HG03457 (cell line): Measurements from ENCODE around the gene ATP1A4.
"Not testable (repeated sequence)": the region's sequence is repeated elsewhere in the genome, so short reads cannot be mapped to it uniquely, and the experiment has no call there.

Experiments
- ATAC-seq: cut with Tn5 transposase; IDR thresholded peaks from one replicate; pipeline ENCODE4 v1.9.1; 2021; ENCODE audit warnings: moderate number of reproducible peaks; ENCODE audit not compliant: unreplicated experiment

Gene ATP1A4

DNA sequence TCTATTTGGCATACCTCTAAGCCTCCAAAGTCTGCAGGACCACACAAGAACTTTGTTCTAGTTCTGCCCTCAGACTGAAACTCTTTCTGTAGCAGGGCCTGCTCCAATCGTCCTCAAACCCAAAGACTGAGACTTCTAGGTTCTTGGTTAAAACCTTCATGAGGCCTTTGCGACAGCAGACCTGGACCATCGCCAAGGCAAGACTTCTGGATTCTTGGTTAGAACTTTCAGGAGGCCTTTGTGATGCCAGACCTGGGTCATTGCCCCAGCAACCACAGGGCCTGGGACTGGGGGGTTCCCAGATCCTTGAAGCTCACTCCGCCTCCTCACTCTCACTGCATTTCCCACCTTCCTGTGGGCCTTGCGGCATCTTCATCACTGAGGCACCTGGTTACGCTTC lies at the start of gene ATP1A4:
Gene ATP1A4, plus strand, starts transcription at position 301 of the 400 bp plus-strand sequence. CDS start 438 bp downstream, outside the sequence.
- no peak for ATAC-seq

DNA sequence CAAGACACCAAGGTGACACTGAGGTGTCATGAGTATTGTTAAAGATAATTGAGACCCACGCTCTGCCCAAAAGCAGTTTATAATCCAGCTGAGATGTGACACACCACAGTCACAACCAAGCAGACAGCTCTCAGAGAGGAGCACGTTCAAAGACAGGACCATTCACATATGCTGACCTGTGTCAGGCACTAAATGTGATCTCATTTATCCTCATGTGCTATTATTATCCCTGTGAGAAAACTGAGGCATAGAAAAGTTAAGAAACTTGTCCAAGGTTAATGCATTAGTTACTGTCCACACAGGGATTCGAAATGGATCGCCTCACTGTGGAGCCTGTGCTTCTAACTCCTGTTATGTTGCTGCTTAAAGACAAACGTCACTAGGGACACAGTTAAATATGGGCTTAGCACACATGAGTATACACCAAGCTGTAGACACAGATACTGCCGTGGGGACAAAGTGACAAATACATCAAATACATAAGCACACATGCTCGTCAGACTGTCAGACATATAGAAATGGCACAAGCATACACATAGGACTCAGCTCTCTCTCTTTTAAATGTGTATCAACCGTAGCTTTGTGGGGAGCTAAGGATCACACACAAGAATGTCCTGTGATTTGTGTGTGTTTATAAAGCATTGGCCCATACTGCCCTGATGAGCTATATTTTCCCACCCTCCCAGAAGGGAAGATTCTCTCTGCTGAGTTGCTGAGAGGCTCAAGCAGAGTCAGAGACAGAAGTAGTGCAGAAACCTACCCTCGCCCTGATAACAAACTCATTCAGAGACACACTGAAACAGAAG lies 49.5 kb upstream of the ATP1A4 start:
- no peak for ATAC-seq

DNA sequence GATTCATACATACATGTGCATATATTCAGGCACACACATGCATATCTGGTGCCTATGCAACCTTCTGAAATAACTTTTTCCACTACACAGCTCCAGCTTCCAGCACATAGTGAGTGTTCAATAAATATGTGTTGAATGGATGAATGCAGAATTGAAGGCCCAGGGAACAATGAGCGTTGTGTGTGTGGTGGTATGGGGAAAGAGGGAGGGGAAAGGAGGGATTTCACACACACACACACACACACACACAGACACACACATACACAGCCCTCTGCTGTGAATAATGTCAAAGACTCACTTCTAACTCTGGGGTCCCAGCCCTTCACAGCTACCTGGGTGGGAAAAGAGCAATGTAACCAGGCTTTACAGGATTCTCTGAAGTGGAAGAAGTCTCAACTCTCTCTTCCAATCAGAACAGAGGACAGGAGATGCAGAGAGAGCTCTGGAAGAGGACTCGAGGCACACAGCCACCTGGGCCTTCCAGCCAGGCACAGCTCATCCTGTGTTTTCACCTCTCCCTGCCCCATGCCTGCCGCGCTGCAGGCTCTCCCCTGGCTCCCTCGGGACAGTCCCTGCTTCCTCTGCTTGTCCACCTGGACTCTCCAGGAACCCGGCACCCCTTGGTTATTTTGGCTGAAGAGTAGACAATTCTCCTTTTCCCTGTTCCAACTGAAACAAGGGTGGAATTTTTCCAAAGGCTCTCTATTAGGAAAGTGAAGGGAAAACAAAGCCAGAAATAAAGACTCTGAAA lies 47.6 kb upstream of the ATP1A4 start:
- no peak for ATAC-seq

DNA sequence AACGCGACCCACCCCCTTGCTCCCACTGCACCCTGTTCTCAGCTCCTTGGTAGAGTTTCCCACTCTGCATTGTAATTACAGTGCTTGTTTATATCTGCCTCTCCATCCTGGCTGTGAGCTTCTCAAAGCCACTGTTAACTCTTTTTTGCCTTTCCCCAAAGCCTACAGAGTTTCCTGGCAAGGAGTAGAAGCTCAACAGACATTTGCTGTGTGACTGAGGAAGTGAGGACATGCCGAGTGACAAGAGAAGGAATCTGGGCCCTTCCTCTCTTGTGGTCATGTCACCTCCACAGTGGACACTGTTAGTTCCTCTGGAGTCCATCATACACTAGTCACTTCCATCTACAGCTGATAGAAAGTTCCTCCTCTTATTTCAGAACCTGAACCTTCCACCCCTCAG lies 46.9 kb upstream of the ATP1A4 start:
- no peak for ATAC-seq

DNA sequence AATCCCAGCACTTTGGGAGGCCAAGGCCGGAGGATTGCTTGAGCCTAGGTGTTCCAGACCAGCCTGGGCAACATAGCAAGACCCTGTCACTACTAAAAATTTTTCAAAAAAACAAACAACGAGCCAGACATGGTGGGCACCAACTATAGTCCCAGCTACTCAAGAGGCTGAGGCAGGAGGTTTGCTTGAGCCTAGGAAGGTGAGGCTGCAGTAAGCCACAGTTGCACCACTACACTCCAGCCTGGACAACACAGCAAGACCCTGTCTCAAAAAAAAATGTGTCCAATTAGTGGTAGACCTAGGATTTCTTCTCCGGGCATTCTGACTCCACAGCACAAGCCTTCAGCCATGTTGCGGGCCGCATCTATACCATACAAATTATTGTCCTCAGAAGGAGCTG lies 46.2 kb upstream of the ATP1A4 start:
- no peak for ATAC-seq

DNA sequence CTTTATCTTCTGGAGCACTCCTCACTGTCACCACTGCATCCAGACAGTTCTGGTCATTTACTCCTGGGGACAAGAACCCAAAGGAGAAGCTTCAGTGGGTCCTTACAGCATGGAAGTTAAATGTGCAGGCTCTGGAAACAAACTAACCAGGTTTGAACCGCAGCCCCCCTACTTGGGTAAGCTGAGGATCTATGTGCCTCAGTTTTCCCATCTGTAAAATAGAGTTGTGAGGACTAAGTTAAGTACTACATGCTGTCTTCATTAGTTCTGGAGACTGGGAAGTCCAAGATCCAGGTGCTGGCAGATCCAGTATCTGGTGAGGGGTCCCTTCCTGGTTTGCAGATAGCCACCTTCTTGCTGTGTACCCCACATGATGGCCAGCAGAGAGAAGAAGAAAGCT lies 43.9 kb upstream of the ATP1A4 start:
- no peak for ATAC-seq

DNA sequence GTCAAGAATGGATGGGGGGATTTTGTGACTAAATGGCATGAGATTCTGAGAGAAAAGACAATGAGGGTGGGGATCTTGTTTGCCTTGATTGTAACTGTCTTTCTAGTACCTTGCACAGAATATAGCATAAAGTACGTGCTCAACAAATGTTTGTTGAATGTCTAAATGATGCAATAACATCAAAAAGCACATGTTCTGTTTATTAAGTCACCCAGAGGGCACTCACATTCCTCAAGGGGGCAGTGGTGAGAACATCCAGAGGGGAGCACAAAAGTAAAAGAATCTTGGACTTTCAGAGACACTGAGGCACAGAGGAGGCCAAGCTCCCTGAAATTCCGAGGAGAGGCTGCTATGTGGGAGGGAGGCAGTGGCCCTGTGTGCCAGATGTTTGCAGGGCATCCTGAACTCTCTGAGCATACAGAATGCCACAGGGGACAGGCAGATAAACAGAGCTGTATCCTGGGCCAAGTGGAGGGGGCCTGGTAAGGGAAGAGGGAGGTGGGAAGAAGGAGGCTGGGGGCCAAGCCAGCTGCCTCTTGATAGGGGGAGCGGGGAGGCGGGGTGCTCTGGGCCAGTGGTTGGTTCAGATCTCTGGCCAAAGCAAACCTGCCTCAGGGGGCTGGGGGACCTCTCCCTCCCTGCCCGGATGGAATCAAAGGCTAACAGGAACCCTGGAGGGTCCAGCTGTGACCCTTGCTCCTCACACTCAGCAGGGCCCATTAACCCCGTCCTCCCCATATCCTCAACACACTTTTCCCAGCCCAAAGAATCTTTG lies 42.3 kb upstream of the ATP1A4 start:
- no peak for ATAC-seq

DNA sequence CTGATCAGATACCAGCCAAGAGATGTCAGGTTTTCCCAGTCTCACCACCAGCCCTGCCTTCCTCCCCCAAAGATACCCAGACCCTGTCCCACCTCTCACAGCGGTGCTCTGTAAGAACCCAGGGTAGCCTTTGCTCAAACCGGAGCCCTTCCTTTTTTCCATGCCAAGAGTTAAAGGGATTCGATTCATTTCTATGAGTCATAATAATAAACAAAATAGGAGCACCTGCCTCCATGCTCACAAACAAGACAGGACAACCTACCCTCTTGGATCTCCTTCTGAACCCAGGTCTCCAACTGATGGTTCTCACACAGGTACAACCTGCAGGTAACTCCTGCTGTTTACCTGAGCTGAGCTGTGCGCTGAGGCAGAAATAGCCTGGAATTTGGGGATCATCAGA lies 41.7 kb upstream of the ATP1A4 start:
- no peak for ATAC-seq

DNA sequence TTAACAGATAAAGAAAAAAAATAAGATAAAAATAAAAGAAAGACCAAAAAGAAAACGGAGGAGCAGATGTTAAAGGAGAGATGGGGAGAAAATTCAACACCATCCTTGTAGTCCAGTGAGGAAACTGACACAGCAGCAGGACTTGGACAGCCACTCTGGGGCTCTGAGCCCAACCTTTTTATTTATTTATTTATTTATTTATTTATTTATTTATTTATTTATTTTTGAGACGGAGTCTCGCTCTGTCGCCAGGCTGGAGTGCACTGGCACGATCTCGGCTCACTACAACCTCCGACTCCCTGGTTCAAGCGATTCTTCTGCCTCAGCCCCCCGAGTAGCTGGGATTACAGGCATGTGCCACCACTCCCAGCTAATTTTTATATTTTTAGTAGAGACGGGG lies 39.9 kb upstream of the ATP1A4 start:
- ATAC-seq = not testable (repeated sequence)

DNA sequence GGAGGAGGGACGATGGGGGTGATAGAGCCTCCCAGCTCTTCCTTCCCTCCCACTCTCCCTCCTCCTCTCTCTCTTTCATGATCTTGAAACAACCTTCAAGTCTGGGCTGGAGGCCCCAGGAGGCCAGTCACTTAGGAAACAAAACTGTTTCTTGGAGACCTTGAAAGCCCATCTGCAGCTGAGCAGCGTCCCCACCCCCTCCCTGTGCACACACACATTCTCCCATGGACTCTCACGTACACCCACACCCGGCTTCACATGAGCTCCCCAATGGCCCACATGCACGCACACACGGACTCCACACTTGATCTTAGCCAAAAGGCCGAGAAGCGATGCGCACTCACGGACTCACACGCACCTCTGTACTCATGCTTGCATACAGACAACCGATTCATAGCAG lies 39.0 kb upstream of the ATP1A4 start:
- ATAC-seq = no peak

DNA sequence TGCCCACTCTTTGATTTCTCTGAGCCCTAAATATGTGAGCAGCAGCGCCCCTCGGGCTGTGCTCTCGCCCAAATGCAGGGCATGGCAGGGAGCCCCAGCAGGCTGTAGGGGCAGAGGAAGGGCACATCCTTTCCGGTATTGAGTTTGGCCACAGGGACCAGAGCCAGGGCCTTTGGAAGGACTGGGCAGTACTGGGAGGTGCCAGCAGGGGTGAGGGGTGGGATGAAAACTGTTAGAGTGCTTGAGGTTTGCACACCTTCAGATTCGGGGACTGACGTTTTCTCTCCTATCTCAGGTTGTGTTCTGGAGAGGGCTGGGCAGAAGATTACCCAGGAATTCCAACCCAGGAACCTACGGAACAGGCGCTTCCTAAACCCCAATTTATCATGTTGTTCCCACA lies 38.0 kb upstream of the ATP1A4 start:
- ATAC-seq = no peak

DNA sequence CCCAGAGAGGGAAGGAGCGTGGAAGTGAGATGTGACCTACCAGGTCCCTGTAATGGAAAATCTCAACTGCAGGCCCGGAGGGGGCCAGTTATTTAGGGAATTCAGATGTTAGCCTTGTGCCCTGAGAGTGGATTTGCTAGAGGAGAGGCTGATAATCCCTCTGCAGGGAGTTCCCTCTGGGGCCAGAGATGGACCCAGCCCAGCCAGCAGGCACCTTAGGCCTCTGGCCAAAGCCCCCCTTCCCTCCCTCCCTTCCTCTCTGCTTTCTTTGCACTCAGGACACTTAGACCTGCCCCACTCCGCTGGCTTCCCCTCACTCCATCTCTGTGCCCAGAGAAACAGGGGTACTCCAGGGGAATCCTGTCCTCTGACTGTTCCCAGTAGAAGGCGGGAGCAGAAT lies 37.3 kb upstream of the ATP1A4 start:
- ATAC-seq = no peak

DNA sequence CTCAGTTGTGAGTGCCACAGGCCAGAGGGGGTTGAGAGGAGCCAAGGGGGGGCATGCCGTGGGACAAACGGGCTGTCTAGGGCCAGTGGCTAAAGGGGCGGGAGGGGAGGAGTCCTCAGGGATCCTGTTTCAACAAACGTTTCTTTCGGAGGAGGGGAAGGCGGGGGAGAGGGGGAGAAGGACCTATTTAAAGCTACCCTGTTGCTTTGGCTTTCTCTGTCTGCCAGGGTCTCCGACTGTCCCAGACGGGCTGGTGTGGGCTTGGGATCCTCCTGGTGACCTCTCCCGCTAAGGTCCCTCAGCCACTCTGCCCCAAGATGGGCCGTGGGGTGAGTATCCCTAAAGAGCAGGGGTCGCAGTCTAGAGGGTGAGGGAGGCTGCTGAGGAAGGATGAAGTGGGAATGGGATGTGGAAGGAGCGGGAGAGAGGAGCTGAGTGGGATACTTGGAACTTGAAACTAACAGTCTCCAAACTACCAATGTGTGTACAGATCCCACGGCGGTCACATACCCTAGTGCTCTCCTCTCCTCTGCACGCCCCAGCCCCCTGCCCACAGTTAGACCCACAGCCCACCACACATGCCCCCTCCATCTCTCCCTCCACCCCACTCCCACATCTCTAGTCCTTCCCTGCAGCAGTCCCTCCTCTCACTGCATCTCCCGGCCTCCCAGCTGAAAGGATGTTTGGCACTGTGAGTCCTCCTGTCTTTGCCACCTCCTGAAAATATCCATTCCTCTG lies 35.7 kb upstream of the ATP1A4 start, which contains the start of gene ATP1A2:
Gene ATP1A2, plus strand, starts transcription at position 215 of the 738 bp plus-strand sequence. Its CDS starts 103 bp downstream, at position 318.
- no peak for ATAC-seq

DNA sequence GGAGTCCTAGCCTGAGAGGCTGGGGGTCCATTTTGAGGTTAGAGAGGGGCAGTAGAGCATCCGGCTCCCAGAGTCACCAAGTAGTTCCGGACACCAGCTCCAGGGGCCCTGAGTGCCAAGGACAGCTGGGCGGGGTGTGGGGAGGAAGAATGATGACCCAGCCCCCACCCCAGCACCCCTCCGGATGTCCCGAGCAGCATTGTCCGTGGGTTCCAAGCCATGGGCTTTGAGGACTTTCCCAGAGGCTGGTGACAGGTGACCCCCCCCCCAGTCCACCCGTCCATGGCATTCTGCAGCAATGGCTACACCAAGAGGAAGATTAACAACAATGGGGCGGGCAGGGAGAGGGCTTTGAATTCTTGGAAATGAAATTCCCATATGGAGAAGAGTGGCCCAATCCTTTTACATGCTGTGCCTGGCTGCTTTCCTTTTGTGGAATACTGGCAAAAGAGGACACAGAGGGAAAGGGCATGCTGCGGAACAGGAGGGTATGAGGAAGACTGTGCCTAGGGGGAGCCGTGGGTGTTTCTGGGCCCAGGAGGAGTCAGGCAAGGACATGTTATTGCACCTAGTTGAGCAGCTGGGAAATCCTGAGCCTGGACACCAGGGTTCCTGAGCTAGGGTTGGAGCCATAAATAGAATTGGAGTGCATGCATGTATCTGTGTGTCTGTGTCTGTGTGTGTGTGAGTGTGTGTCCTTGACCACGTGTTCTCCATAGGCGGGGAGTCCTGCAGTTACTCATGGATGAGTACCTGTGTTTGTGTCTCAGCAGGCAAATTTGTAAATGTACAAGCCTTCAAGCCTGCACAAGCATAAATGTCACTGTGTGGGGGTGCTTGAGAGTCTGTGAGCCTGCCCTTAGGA lies 34.9 kb upstream of the ATP1A4 start:
- no peak for ATAC-seq

DNA sequence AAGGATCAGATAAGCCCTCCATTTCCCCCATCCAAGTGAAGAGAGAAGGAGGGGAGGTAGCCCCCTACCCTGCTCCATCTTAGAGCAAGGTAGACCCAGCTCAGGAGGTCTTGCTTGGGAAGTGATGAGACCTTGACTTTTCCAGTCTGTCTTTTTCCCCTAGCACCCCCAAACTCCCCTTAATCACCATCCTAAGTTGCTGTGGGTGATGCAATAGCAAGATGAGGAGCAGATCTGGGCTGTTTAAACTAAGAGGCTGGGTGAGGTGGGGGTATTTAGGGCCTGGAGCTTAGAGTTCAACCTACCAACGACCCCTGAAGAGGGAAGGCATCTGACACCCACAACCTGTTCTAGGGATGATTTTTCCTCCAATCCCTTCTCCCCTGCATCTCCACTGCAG lies 34.1 kb upstream of the ATP1A4 start:
- ATAC-seq = no peak

DNA sequence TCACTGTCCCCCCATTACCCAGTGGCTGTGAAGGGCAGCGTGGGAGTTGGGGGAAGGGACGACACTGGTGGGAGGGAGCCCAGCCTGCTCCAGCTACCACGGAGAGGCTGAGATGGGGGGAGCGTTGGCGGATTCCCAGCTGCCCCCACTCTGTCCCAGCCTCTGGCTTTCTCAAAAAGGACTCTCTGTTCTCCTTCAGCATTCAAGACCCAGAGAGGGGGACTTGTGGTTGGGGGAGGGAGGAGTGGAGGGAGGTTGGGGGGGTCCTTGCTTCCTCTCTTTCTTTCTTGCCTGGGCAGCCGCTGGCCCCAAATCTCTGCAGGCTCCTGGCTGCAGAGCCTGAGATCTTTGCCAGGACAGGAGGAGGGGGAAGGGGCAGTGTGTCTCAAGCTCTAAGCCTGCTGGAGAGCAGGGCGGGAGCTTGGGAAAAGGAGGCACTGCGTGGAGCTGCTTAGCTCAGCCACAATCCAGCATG lies 33.7 kb upstream of the ATP1A4 start:
- ATAC-seq = no peak

DNA sequence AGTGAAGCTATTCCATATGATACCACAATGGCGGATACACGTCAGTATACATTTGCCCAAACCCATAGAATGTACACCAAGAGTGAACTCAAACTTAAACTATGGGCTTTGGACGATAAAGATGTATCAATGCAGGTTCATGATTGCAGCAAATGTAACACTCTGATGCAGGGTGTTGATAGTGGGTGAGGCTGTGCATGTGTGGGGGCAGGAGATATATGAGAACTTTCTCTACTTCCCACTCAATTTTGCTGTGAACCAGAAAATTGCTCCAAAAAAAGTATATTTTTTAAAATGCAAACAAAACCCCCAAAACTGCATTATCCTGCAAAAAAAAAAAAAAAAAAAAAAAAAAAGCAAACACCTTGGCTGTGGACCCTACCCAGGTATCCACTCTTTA lies 32.5 kb upstream of the ATP1A4 start:
- ATAC-seq = no peak

DNA sequence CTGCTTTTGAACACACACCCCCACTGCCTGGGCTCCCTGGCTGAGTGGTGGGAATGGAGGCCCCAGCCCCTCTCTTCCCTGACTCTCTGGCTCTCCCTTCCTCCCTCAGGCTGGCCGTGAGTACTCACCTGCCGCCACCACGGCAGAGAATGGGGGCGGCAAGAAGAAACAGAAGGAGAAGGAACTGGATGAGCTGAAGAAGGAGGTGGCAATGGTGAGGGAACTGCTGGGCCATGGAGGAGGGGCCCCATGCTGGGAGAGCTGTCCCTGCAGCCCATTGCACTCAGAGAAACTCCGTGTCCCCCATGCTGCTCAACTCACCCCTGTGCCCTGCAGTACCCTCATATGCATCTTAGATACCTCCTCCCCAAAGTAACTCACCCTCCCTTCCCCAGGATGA lies 30.6 kb upstream of the ATP1A4 start:
- no peak for ATAC-seq

DNA sequence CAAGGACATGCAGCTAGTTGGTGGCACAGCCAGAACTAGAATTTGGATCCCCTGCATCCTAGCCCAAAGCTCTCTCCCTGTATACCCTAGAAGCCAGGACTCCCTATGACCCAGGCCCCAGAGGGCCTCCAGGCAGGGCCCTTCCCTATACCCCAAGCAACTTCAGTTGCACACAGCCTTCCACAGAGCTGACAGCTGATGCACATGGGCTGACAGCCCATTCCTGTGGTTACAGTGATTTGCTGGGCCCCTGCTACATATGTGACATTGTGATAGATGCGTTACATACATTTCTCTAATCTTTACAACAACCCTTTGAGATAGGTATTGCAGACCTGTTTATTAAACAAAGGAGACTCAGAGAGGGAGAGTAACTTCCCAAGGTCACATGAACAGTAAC lies 30.0 kb upstream of the ATP1A4 start:
- no peak for ATAC-seq
